NAMALWA (cell line): ENCODE results near the gene SMAD7.
"Not testable (repeated sequence)": the region's sequence is repeated elsewhere in the genome, so short reads cannot be mapped to it uniquely, and the experiment has no call there.

ENCODE experiments used
- DNase-seq: peaks from one replicate; pipeline ENCODE4 v3.0.0-alpha.2; 2015; ENCODE audit warnings: low spot score

Gene SMAD7

DNA sequence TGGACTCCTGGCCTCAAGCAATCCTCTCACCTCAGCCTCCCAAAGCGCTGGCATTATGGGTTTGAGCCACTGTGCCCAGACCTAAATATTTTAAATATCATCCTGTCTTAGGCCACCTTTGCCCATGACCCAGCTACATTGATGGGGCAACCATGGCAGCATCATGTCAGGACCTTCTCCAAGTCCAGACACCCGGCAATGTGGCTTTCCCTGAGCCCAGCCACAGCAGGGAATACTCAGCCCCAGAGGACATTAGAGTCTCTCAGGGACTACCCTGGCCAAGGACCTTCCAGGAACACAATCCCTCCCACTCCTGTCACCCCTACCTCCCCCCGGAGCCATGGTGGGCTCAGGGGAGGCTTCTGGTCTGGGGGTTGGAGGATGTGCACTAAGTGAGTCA lies 72.8 kb downstream of the SMAD7 start:
- DNase-seq = no peak

DNA sequence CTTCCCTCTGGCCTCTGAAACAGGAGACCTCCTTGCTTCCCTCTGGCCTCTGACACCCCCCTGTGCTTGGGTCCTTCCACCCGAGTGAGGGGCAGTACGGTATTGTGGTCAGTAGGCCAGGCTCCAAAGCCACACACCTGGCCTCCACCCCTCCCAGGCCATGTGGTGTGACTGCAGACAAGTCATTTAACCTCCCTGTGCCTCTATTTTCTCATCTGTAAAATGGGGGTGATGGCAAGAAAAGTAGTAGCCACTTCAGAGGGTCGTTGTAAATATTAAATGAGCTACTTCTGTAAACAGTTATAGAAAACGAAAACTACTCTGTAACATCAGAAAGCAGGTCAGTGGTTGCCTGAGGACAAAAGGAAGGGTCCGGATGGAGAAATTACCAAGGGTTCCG lies 74.2 kb downstream of the SMAD7 start:
- DNase-seq = no peak

GRCh38 chr18:48875942-48876511 lies 74.7 kb downstream of the SMAD7 start:
- DNase-seq = peak; percentile 29

- DNase-seq = no peak
Measured at GRCh38 chr18:48875314-48875941, 75.3 kb downstream of the SMAD7 start.

DNA sequence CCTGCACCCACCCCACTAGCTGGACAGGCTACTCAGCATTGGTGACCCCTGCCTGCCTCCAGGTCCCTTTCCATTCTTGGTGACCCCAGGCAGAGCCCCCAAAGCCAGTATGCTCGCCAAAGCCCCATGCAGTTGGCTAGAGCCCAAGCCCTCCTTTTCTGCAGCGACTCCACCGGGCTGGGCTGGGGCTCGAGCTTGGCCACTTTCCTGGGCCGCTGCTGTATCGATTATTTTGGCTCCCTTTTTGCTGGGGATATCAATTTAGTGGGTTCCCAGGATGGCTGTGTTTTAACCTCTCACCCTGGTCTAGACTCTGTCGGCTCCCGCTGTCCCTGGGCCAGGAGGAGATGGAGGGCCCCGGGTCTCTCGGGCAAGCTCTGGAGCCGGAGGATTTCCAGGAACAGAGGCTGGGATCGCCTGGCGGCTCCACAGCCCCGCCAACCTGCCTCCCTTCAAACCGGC lies 76.0 kb downstream of the SMAD7 start:
- no peak for DNase-seq

DNA sequence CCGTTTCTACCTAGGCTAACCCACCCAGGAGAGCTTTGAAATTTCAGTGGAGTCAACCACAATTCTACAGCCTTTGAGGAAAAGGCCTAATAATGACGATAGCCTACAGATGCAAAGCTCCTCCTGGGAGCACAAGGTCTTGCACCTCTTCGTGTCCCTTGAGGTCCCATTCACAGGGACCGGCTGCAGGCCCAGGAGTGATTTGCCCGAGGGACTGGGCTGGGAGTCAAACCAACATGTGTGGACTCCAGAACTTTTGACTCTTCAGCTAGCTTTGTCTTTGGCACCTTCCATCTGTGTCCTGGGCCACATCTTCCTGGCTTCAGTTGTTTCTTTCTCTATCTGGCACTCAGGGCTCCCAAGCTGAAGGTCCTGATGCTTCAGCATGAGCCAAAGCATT lies 76.5 kb downstream of the SMAD7 start:
- DNase-seq = no peak

GRCh38 chr18:48872234-48873145 lies 78.3 kb downstream of the SMAD7 start:
- DNase-seq = no peak

- peak; percentile 24 for DNase-seq
Measured at GRCh38 chr18:48871391-48872166, 79.2 kb downstream of the SMAD7 start.

DNA sequence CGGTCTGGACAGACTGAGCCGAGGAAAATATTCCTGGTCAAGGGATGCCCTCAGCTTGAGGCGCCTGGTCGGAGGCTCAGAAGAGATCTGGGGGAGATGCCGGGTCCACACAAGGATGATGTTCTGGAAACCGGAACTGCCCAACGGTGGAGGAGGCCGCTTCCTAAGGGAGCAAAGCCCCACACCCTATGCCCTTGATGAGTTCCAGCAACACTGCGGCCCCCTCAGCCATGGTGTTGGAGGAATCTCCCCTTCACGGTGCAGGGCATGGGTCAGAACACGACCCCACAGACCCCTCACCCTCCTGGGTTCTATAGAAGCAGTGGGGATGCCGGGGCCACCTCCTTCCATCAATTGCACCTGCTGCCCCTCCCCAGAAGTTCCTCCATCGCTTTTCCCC lies 79.8 kb downstream of the SMAD7 start:
- not testable (repeated sequence) for DNase-seq
